Left cardiac atrium (tissue), 4 donors: Measurements from ENCODE around the gene FAM221B. TPM values are rescaled to one million over a fixed set of nuclear protein-coding genes. Genes with fewer than 3 reads are reported as not detected.

Experiments used
- ATAC-seq, 2 donors: fragments of 200-7000 bp; cut with Tn5 transposase; one replicate each; pipeline ENCODE4 v1.9.1; 2020; ENCODE audit warnings: mild to moderate bottlenecking in 2 of 2, moderate library complexity in 2 of 2
- DNase-seq: peaks from one replicate; pipeline ENCODE4 v3.0.0-alpha.2; 2020
- intact Hi-C, 2 donors: fragments of 100-400 bp; cut with DNase I; formaldehyde crosslinking; loops; one replicate each; pipeline versions ENCODE4 v1.14.1 to v1.15.1; 2022 to 2023
- long read RNA-seq: library from polyadenylated mRNA; unstranded; transcript quantifications from one replicate; pipeline ENCODE4 v2.0.0, GENCODE V29; 2021
- total RNA-seq, 2 donors: library from RNA; stranded (reverse); fragmentation: NEBNext Ultra II Directional; extraction: Animal tissue kit (Norgen Biotek cat#: 25700); gene quantifications; one replicate each; pipeline ENCODE4 v1.2.1, GENCODE V29; 2021
- donor health status: DM: no; HTN: yes; CAD: no.
- donor health status: DM: no; HTN: yes; CAD: no; lungs with severe emphysema.
- donor health status: DM: yes; HTN: yes; CAD: no.
- donor health status: Dilated cardiomyopathy.

FAM221B gene, protein sequence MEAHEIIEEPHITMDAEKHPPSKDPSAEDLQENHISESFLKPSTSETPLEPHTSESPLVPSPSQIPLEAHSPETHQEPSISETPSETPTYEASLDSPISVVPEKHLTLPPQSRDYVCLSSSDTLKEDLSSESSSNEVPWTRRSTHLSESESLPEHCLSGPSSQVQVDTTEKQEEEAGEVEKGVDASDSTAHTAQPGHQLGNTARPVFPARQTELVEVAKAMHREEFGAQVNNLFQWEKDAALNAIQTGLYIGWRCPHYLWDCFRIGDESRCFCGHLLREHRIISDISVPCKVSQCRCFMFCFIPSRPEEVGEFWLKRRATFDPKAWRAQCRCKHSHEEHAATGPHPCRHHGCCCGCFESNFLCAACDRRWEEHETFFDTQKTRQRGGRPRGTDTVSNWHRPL
- total RNA-seq, result not detected
- long read RNA-seq, result 0 reads

DNA sequence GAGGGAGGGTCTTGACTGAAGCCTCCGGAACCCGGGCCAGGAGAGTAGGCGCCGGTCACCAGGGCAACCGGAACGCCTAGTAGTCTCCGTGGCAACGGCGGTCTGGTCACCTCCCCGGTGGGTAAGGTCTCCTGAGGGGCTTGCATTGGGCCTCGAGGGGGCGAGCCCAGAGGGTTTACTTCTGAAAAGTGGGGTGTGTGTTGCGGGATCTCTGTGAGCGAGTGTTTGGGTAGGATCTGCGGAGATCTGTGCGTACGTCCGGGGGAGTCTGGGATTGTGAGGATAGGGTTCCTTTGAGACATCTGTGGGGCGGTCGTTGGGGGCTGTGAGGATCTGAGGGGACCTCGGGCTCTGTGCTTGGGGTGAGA, at the start of gene FAM221B:
Gene FAM221B (minus strand): TSS at position 17 of the 368 bp plus-strand sequence. CDS start 2,571 bp downstream, outside the sequence.
- DNase-seq (peak; percentile 51), ATAC-seq (no peak)
- intact Hi-C loops, result loop anchor here (2.0 to 5.0 kb wide), 3 partner anchors 14 to 54 kb away; partner anchors contain the start of genes HINT2 (in 1 of the 2) and NPR2 (in 1 of the 2)

DNA sequence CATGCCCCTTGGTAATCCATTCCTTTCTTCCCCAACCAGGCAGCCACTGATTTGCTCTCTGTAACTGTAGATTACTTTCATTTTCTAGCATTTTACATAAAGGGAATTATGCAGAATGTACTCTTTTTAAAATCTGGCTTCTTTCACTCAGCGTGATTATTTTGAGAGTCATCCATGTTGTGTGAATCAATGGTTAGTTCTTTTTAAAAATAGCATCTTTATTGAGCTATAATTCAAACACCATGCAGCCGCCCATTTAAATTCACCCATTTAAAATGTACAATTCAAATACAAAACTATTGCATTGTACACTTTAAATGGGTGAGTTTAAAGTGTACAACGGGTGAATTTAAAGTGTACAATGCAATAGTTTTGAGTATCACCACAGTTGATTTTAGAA, 44.0 kb upstream of the FAM221B start:
- intact Hi-C loops, result no loop called here
- no peak for DNase-seq
- no peak for ATAC-seq

DNA sequence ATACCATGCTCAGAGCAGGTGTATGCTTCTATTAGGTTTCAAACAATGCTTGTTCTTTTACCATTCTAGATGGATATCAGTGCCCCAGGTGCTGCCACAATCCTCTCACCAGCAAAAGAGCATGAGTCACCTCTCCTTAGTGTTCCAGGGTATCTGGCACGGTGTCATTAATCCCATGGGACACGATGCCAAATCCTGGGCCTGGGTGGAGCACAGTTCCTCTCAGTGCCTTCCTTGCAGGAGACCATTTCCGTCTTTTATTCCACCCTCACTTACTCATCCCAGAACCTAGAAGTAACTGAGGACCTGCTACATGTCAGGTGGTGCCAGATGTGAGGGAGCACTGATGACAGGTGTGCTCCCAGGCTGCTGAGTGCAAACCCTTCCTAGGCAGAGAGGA, 43.0 kb upstream of the FAM221B start:
- intact Hi-C loops, result no loop called here
- peak in 1 of 2 donors; percentile 65 for ATAC-seq
- DNase-seq, result no peak

DNA sequence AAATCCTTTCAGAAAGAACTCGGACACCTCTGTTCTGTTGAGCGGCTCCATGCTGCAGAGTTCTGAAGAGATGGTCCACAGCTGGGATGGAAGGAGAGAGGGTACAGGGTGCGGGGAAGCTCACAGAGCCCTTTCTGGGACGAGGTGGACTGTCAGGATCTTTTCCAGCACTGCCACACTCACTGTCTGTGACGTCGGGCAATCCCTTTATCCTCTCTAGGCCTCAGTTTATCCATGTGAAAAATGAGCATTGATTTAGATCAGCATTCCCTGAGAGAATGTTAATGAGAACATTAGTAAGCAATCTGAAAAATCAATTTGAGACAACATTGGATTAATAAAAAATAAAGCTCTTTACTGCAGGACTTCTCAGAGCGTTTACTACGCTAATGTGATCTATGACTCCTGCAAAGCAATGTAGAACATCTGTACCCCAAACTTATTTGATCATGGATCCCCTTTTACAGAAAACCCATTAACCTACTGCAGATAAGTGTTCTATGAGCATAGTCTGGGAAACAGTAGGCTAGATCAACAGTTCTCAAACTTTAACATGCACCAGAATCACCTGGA, 41.9 kb upstream of the FAM221B start, which contains the start of gene OR13J1:
Gene OR13J1 (minus strand): TSS at position 51 of the 573 bp plus-strand sequence. CDS start 0 bp downstream, at position 51.
- no peak for ATAC-seq

DNA sequence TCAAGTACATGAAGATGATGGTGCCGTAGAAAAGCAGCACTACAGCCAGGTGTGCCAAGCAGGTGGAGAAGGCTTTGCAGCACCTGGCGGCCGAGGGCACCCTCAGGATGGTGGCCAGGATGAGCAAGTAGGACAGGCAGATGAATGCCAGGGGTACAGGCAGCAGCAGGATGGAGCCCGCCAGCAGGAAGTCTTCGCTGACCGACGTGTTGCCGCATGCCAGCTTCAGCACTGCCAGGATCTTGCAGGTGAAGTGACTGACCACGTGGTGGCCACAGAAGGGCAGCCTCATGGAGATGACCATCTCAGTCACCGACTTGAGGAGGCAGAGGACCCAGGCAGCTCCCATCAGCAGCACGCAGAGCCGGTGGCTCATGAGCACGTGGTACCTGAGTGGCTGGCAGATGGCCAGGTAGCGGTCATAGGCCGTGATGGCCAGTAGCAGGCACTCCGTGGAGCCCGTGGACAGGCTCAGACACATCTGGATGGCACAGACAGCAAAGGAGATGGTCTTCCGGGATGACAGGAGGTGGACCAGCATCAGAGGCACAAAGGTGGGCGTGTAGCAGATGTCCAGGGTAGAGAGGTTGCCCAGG, 41.2 kb upstream of the FAM221B start:
- ATAC-seq (no peak), DNase-seq (no peak)
- intact Hi-C loops, result no loop called here

More for the DNA sequence above, 41.9 kb upstream of the FAM221B start, which contains the start of gene OR13J1:
- intact Hi-C loops, result no loop called here
- DNase-seq, result no peak

DNA sequence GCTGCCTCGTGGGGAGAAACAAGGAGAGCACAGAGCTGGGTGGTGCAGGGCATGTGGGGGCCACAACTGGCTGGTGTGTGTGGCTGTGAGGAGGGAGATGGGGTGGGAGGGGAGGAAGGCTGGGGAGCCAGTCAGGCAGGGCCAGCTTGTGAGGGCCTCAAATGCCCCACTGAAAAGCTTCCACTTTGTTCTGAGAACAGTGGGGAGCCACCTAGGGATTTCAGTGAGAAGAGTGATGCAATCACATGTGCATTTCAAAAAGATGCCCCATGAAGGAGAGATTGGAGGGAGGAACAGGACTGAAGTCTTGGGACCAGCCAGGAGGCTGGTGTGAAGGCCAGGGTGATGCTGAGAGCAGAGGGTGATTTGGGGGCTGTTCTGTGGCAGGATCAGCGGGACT, 40.4 kb upstream of the FAM221B start:
- intact Hi-C loops, result no loop called here
- ATAC-seq (no peak), DNase-seq (no peak)

DNA sequence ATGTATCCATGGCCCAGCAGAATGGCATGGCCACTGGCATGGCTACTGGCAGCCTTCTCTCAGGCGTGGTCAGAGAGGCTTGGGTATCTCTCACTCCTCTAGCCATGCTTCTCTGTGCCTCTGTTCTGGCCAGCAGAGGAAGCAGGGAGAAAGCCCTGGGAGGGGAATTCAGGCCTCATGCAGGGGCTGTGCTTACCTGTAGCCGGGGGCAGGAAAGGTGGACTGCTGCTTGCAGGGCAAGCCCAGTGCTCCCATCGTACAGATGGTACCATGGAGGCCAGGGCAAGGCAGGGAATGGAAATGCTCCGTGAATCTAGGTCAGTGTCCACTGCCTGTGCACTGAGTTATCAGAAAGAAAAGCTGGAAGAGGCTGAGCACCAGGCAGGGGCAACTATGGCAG, 39.0 kb upstream of the FAM221B start:
- ATAC-seq (no peak), DNase-seq (no peak)
- intact Hi-C loops, result no loop called here

DNA sequence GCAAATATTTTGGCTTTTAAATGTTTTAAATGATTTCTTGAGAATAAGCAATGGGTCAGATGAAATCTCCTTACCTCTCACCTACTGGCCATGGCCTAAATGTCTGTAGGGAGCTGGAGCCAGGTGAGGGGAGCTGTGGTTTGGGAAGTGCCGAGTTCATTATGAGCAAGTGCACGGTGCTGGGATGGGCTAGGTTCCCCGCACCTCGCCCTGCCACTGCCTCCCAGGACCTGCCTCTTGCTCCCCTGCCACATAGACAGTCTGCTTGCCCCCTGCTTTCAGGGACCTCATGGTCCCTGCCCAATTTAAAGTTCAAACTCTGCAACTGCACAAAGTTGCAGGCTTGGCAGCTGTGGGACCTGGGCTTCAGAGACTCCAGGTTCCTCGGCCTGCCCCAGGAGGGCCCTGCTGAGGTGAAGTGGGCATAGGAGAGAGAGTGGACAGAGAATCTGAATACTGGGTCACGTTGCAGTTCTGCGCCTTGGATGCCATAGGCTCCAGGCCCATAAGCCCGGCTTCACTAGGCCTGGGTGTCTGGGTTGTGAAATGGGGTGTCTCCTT, 36.2 kb upstream of the FAM221B start:
- DNase-seq, result no peak
- intact Hi-C loops, result no loop called here
- no peak for ATAC-seq

DNA sequence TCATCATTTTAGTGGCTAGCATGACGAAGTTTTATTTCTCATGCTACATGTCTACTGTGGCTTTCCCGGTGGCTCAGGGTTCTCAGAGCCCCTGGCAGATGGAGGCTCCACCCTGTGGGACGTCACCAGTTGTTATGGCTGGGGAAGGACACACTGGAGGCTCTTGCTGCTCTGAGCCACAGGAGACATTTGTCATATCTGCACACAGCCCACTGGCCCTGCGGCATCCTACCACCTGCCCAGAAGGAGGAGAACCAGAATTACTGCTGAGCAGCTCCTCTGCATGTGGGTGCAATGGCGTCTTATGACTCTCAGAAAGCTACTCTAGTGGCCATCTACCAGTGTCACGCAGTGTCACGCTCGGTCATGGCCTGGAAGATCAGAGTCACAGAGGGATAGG, 35.1 kb upstream of the FAM221B start:
- DNase-seq (no peak), ATAC-seq (no peak)
- intact Hi-C loops, result no loop called here

DNA sequence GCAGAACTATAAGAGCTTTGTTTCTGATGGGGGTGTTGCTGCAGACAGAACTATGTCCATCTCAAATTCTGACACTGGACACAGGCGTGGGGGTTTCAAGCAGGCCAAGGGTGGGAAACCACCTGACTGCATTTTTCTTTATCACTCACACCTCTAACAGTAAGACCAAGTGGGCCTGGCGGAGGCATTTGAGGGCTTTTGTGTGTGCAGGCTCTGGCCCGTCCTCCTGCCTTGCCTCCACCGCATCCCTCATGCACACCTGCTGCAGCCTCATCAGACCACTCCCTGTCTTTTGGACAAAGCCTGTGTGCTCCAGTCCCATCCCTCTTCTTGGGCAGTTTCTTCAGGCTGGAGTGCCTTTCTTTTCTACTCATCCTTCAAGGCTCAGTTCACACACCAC, 33.8 kb upstream of the FAM221B start:
- ATAC-seq, result no peak
- intact Hi-C loops, result no loop called here
- DNase-seq, result no peak

DNA sequence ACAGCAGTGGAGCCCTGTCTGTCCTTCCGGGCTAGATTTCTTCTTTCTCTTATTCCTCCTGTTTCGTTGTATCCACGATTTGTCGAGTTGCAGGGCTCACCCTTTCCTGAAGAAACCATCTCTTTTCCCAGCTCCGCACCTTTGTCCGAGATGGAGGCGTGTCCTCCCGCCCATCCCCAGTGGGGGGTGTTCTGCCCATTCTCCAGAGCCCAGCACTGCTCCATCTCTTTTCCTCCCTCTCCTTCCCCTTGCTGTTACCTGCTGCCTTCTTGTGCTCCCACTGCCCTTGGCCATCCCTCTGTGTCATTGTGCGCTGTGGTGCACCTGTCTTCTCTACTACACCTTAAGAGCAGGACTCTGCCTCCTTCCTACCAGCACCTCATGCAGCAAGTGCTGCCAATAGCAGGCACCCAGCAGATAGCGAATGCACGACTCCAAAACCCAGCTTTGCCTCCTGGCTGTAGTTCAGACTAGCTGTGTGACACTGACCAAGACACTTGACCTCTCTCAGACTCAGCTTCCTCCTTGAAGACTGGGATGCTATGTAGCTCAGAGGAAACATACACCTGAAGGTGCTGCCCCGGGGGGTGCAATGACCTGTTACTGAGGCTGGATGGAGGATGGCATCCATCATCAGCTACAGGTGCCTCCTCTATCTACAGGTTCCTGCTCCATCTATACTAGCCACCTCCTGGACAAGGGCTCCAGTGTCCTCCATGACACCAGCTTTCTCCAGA, 32.8 kb upstream of the FAM221B start:
- DNase-seq, result no peak
- ATAC-seq, result no peak
- intact Hi-C loops, result no loop called here

DNA sequence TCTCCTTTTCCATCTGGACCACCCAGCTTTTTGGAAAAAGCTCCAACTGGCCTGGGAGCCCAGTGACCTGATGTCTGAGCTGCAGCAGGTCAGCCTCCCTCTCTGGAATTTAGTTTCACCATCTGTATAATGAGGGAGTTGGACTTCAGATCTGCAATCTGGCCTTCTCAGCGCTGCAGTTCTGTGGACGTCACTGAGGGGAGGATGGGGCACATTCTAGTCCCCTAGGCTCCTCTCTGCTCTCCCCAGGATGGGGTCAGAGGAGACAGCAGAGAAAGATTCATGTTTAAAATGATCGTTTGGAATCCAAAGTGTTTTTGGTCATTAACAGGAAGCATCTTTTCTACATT, 31.4 kb upstream of the FAM221B start:
- intact Hi-C loops, result no loop called here
- ATAC-seq (no peak), DNase-seq (no peak)

DNA sequence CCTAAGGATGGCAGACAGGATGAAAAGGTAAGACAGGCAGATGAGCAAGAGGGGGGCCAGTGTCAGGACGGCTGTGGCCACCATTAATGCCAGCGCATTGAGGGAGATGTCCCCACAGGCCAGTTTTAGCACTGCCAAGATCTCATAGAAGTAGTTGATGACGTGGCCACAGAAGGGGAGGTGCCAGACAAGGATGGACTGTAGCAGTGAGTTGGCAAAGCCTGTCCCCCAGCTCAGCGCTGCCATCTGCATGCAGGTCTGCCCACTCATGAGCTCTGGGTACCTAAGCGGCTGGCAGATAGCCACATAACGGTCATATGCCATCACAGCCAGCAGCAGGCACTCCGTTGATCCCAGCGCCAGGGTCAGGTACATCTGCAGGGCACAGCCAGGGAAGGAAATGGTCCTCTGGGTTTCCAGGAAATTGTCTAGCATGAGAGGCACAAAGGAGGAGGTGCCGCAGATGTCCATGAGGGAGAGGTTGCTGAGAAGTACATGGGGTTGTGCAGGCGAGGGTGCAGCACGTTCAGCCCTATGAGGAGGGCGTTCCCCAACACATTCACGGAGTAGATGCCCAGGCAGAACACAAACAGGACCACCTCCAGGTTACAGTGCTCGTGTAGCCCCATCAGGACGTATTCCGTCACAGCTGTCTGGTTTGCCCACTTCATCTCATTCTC, 30.9 kb upstream of the FAM221B start:
- peak in 1 of 2 donors; percentile 72 for ATAC-seq
- intact Hi-C loops, result no loop called here

DNA sequence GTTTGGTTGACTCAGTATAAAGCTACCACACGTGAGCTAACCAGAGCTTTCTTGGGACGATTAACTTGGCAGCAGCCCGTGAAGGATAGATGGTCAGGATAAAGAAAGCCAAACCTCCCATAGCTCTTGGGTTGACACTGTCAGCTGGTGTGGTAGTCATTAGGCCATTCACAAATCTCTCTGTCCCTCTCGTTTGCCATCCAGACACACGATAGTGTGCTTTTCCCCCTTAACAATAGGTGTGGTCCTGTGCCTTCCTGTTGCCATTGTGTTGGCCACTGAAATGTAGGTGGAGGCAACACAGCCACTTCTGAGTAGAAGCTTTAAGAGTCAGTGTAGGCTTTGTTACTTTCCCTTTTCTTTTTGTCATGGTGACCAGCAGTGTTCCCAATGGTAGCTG, 29.9 kb upstream of the FAM221B start:
- DNase-seq, result no peak
- intact Hi-C loops, result no loop called here
- ATAC-seq, result no peak

More for the DNA sequence above, 30.9 kb upstream of the FAM221B start:
- no peak for DNase-seq

DNA sequence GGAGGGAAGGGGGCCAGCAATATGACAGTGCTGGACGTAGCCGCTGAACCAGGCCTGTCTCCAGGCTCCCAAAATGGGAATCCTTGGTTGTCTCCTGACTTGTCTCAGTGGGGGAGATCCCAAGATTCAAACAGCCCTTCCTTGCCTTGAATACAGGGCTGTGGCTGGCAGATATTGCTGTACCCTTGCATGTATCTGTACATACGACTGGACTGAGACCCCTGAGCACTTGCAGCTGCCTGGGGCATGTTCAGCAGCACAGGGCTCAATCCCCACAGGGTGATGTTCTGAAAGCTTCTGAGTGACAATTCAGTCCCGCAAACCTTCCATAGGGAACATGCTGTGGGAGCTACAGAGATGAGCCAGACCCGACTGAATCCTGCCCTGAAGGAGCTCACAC, 28.4 kb upstream of the FAM221B start:
- DNase-seq (no peak), ATAC-seq (no peak)
- intact Hi-C loops, result no loop called here

DNA sequence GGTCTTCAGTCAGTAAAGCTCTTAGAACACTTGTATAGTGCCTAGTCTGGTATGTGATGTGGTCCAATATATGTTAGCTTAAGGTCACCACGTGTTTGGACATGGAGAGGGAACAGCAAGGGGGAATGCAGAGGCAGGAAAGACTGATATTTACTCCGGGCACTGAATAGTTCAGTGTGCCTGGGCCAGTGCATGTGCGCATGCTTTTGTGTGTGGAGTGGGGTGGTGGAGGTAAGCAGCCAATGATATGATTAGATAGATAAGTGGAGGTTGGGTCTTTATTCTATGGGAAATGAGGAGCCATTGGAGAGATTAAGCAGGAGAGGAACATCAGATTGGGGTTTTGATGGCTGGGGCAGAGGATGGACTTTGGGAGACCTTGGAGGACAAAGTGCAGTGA, 27.7 kb upstream of the FAM221B start:
- intact Hi-C loops, result no loop called here

DNA sequence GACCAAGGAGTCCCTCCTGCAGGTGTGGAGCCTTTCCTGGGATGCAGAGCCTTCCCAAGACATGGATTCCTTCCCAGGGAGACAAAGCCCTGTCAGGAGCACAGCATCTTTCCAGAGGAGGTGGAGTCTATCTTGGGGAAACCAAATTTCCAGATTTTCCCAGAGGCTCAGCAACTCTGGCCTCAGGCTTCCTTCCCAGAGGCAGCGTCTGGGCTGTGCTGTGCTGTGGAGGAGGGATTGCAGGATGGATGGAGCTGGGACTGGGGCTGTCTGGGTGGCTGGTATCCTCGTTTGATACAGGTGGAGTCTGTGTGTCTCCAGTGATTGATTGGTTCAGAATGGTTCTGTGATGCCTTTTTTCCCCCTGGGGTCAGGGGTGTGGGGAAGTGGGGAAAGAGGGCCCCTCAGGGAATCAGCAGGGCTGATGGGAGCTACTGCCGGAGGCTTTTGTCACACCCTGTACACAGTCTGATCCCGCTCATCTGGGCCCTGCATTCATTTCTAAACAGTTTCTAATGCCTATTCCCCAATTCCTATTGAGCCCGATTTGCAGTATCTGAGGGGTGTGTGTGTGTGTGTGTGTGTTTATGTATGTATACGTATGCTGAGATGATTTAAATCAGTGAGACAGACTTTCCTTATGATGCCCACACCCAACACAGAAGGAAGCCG, 25.7 kb upstream of the FAM221B start:
- intact Hi-C loops, result no loop called here
- DNase-seq, result no peak
- ATAC-seq, result no peak

More for the DNA sequence above, 27.7 kb upstream of the FAM221B start:
- DNase-seq (no peak), ATAC-seq (no peak)
